Measurements from ENCODE around the gene ST6GALNAC3.
"Not testable (repeated sequence)": the region's sequence is repeated elsewhere in the genome, so short reads cannot be mapped to it uniquely, and the experiment has no call there.

Gene ST6GALNAC3

DNA sequence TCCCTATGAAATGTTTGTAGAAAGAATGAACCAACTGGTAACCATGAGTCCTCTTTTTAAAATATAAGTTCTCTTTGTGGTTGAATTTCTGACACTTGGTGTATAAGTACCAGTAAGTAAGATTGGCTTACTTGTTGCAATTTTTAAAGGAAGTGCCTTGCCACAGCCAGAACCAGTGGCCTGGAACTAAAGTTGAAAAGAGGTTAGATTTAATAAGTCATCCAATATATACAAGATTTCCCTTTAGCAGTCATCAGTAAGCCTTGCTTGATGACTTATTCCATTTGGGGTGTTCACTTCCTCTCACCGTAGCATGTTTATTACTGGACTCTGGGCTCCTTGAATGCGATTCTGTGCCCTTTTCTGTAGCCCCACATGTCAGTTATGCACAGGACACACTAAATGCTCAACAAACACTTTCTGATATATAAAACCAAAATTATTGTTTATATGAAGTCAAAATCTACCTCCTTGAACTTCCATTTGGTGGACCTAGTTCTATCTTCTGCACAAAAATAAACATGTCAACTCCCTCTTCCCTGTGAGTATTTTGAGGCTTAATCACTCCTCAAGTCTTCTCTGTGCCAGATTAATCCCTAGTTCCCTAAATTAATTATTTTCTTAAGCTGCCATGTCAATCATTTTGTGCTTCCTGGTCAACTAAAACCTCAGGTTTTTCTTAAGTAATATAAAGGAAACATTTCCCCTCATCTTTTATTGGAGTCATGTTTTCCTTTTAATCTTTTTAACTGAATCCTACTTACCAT lies 218.1 kb downstream of the ST6GALNAC3 start:
- no peak for DNase-seq

GRCh38 chr1:76293831-76294230 lies 219.3 kb downstream of the ST6GALNAC3 start:
- DNase-seq, result no peak

- DNase-seq, result no peak
These were observed 220.1 kb downstream of the ST6GALNAC3 start for GRCh38 chr1:76294482-76295194.

- DNase-seq, result no peak
These were observed 223.9 kb downstream of the ST6GALNAC3 start for GRCh38 chr1:76298399-76298798.

DNA sequence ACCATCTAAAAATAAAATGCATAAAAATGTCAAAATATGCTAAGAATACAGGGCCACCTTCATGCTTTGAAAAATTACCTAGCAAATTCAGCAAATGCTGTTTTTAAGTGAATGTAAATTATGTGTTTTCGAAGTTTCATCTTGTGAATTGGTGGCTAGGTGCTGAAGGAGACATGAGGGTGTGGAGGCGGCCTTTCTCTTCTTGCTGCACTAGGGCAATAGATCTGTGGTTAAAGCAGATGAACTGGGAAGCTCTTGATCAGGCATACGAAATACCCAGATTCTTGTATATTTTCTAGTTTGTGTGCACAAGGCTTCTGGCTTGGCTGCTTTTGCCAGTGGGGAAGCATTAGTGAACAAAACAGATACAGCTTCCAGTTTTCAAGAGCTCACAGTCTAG lies 224.5 kb downstream of the ST6GALNAC3 start:
- DNase-seq, result no peak

- DNase-seq, result no peak
These were observed 226.0 kb downstream of the ST6GALNAC3 start for GRCh38 chr1:76300556-76300955.

GRCh38 chr1:76302711-76303339 lies 228.3 kb downstream of the ST6GALNAC3 start:
- no peak for DNase-seq

- no peak for DNase-seq
These were observed 228.8 kb downstream of the ST6GALNAC3 start for GRCh38 chr1:76303340-76303717.

- no peak for DNase-seq
These were observed 238.8 kb downstream of the ST6GALNAC3 start for GRCh38 chr1:76313304-76313703.

GRCh38 chr1:76314730-76315129 lies 240.2 kb downstream of the ST6GALNAC3 start:
- DNase-seq, result no peak

DNA sequence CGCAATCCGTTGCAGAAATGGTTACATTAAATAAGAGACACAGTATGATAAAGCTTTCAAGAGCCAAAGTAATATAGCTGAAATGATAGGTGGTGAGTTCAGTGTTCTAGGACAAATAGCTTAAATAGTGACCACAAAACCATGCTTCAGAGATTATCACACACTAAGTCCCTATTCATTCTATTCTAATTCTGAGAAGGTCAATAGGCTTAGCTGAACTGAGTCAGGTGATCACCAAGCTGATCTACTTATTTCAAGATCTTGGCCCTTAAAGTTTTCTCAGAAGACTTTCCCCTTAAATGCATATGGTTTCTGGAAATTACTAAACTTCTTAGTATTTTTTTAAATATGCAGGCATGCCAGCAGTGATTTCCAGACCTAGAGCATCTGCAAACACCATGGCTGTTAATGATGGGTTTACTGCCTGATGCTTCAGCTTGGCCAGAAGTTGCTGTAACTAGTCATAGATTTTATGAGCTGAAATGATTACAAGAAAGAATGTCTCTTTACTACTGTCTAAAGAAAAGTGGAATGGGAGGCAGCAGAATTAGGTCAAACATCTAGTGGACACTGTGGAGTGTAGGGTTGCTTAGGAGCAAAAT lies 242.9 kb downstream of the ST6GALNAC3 start:
- DNase-seq, result no peak

- no peak for DNase-seq
These were observed 256.6 kb downstream of the ST6GALNAC3 start for GRCh38 chr1:76330991-76331603.

GRCh38 chr1:76335882-76336281 lies 261.3 kb downstream of the ST6GALNAC3 start:
- DNase-seq, result no peak

GRCh38 chr1:76336931-76337371 lies 262.4 kb downstream of the ST6GALNAC3 start:
- DNase-seq, result no peak

DNA sequence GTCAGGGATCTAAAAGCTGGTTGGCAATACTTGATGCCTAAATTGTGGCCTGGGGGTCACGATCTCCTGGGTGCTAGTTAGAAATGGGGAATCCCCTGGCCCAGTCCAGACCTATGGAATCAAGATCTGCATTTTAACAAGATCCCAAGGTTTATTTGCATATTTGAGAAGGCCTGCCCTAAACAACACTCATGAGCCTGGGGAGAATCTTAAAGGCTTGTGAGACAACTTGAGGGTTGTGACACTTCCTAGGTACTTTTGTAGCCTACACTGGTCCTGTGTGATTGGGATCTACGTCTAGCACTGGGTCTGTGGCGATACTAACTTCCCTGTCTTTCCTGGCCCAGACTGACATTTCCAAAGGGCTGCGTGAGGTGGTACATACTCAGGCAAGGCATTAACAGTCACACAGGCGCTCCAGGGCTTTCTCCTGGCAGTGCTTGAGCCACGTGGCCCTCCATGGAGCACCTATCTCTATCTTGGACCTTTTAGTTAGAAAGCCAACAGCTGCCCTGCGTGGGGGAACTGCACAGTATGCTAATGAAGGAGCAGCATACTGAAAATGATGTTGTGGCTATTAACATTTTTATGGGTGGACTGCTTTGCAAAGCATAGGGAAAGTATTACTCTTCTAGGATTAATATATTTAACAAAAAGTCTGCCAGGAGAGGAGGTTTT lies 263.1 kb downstream of the ST6GALNAC3 start:
- DNase-seq, result no peak

DNA sequence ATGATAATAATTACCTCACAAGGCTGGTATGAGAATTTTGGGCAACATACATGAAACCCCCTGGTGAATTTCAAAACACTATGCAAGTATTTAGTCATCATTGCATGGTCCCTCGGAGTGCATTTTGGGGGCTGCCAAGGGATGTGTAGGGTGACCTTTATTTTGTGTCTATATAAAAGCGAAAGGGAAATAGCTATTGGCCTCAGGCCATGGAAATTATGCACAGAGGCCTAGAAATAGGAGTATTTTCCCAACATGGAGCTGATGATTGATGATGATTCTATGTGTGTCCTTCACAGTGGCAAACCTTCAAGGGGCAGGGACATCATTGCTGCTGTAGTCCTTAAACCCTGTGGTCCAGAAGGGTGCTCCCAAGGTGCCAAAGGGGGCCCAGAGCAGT lies 265.5 kb downstream of the ST6GALNAC3 start:
- no peak for DNase-seq

DNA sequence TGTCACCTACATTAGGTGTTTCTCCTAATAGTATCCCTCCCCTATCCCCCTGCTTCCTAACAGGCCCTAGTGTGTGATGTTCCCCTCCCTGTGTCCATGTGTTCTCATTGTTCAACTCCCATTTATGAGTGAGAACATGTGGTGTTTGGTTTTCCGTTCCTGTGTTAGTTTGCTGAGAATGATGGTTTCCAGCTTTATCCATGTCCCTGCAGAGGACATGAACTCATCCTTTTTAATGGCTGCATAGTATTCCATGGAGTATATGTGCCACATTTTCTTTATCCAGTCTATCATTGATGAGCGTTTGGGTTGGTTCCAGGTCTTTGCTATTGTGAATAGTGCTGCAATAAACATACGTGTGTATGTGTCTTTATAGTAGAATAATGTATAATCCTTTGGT lies 267.3 kb downstream of the ST6GALNAC3 start:
- not testable (repeated sequence) for DNase-seq

GRCh38 chr1:76343356-76343755 lies 268.8 kb downstream of the ST6GALNAC3 start:
- DNase-seq, result no peak

DNA sequence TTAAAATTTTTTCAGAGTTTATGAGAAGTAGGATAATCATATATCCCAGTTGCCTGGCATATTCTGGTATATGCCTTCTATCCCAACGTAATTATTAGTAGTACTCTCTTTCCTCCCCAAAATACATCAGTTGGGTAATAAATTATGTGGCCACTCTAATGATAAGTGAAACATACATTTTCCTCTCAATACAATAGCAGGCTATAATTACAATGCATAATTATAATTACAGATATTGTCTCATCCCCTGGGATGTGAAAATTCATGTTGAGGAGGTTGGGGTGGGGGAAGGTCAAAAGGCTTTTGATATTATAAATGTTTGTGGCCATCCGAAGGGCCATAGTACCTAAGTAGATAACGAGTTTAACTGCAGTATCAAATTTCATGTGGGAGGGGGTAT lies 277.1 kb downstream of the ST6GALNAC3 start:
- DNase-seq, result no peak

DNA sequence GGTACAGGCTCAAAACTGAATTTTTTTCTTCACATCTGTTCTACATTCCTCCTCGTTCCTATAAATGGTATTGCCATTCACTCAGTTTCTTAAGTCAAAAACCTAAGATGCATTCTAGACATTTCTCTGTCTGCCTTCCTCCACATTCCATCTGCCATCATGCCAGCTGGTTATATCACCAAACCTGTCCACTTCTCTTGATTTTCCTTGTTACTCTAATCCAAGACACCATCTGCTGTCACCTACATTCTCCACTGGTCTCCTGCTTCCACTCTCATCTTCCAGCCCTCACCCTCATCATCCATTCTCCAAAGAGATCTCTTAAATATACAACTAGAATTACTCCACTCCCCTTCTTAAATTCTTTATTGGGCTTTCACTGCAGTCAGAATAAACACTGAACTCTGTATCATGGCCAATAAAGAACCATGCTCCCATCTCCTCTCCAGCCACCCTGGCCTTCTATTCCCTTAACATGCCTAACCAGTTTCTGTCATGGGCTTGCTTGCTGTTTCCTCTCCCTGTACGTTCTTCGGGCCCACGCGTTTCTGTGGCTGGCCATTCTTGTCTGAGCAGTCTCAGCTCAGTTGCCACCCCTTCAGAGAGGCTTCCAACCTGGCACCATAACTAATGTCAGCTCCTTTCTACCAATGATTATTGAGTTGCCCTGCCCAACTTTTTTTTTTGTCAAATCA lies 278.3 kb downstream of the ST6GALNAC3 start:
- no peak for DNase-seq

DNA sequence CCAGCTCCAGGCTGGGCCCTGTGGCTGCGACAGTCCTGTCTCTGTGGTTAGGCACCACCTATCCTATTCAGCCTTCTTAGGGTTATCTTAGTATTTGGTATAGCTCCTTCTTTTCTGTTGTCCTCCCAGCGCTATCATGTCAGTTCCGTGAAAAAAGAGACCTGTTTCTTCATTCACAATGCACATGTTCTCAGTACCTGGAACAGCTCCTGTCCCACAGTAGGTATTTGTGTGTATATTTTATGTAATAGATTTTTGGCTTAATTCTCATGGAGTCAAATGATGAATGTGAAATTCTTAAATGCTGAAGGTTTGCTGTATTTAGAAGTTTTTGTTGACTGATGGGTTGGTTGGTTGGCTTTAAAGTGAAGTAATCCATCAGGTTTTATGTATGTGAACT lies 279.7 kb downstream of the ST6GALNAC3 start:
- DNase-seq, result no peak

- DNase-seq, result no peak
These were observed 292.2 kb downstream of the ST6GALNAC3 start for GRCh38 chr1:76366726-76367125.
